Lower leg skin (tissue), 3 donors: ENCODE measurements around the gene LGR4.

Source experiments
- CTCF ChIP-seq, 3 donors: fragments of 450-650 bp; IDR thresholded peaks; one replicate each; pipeline ENCODE4 v1.5.1; 2016; ENCODE audit warnings: antibody characterized with exemption in 3 of 3, mild to moderate bottlenecking in 3 of 3, moderate library complexity in 2 of 3
- POLR2A ChIP-seq, 2 donors: fragments of 450-650 bp; IDR thresholded peaks; one replicate each; pipeline ENCODE4 v1.6.1; 2016 to 2017; ENCODE audit warnings: antibody characterized with exemption in 2 of 2, mild to moderate bottlenecking in 1 of 2, moderate library complexity in 1 of 2

GRCh38 chr11:27373856-27374602 lies 98.6 kb downstream of the LGR4 start:
- TF ChIP-seq CTCF (IDR thresholded peaks at IDR 0.05) (no peak), POLR2A (IDR thresholded peaks at IDR 0.05) (no peak)
